ENCODE data around the gene MED31.

The MED31 gene

GRCh38 chr17:6639586-6640535 lies 11.5 kb downstream of the MED31 start (continued):
- TF ChIP-seq GLIS1 (tag by site-specific recombination; IDR thresholded peaks at IDR 0.05): peak; percentile 96
- TF ChIP-seq YY2 (tag by site-specific recombination; IDR thresholded peaks at IDR 0.05): 0 out of 2 replicates have a peak, but pooled peaks have one; percentile 32
- TF ChIP-seq ZBTB7A (tag by site-specific recombination; IDR thresholded peaks at IDR 0.05; ENCODE audit: low read depth): no peak
- TF ChIP-seq REST (tag by site-specific recombination; IDR thresholded peaks at IDR 0.05): no peak
- no peak for TF ChIP-seq ZNF513 (tag by site-specific recombination; IDR thresholded peaks at IDR 0.05)
- 0 out of 2 replicates have a peak, but pooled peaks have one; percentile 18 for TF ChIP-seq ZFP37 (tag by site-specific recombination; IDR thresholded peaks at IDR 0.05)
- peak; percentile 86 for TF ChIP-seq ZNF341 (tag by site-specific recombination; IDR thresholded peaks at IDR 0.05; ENCODE audit: low read depth)
- peak; percentile 43 for TF ChIP-seq SCRT2 (tag by site-specific recombination; IDR thresholded peaks at IDR 0.05)
- TF ChIP-seq ZNF488 (tag by site-specific recombination; IDR thresholded peaks at IDR 0.05): no peak
- TF ChIP-seq KLF17 (tag by site-specific recombination; IDR thresholded peaks at IDR 0.05): no peak
- no peak for TF ChIP-seq ZNF114 (tag by site-specific recombination; IDR thresholded peaks at IDR 0.05)
- no peak for TF ChIP-seq ZNF155 (tag by site-specific recombination; IDR thresholded peaks at IDR 0.05)

GRCh38 chr17:6639014-6639585 lies 12.3 kb downstream of the MED31 start:
- Histone ChIP-seq H3K4me1 (ENCODE audit: control insufficient read depth, insufficient read depth, low read length) (peaks cover 13% of the 10 kb centered on the region; the same call in 1 of the 2 replicates), H3K36me3 (ENCODE audit: control insufficient read depth in 2 of 2, insufficient read depth in 1 of 2, low read length in 2 of 2) (peaks cover 17 to 37% of the 10 kb centered on the region in 2 experiments), H3K4me3 (ENCODE audit: low read depth, low read length) (peak overlapping the region; percentile 94), H3K9me3 (ENCODE audit: control insufficient read depth, insufficient read depth, low read depth, low read length) (no peaks in the 10 kb centered on the region), H3K27ac (ENCODE audit: extremely low read depth, low read depth, low read length) (peak overlapping the region; percentile 63; the same call in 1 of the 2 replicates)
- POLR2A ChIA-PET: interaction anchor here (1.6 kb wide), 1 partner anchor 9 kb away, joined by 5 read pairs; no protein-coding TSS in a partner anchor
- CTCF ChIA-PET: interaction anchor here (1.5 kb wide), 1 partner anchor 365 kb away, joined by 3 read pairs; no protein-coding TSS in a partner anchor
- TF ChIP-seq SCRT2 (tag by site-specific recombination; IDR thresholded peaks at IDR 0.05): peak; percentile 61
- no peak for TF ChIP-seq ZNF10 (tag by site-specific recombination; IDR thresholded peaks at IDR 0.05)
- TF ChIP-seq ZBTB44 (tag by site-specific recombination; IDR thresholded peaks at IDR 0.05): no peak
- peak; percentile 50 for TF ChIP-seq GLIS1 (tag by site-specific recombination; IDR thresholded peaks at IDR 0.05)
- no peak for TF ChIP-seq SALL2 (tag by site-specific recombination; IDR thresholded peaks at IDR 0.05; ENCODE audit: borderline replicate concordance)
- TF ChIP-seq ZFHX2 (tag by site-specific recombination; conservative IDR thresholded peaks at IDR 0.05): peak; percentile 50
- no peak for TF ChIP-seq ZNF133 (tag by site-specific recombination; IDR thresholded peaks at IDR 0.05)
- TF ChIP-seq ATF2 (tag by site-specific recombination; IDR thresholded peaks at IDR 0.05; ENCODE audit: low read depth): no peak
- TF ChIP-seq HOXD13 (CRISPR knock-in tag; IDR thresholded peaks at IDR 0.05; ENCODE audit: borderline replicate concordance): no peak
- TF ChIP-seq SP2 (tag by site-specific recombination; IDR thresholded peaks at IDR 0.05): no peak
- TF ChIP-seq PRDM1 (tag by site-specific recombination; IDR thresholded peaks at IDR 0.05): no peak
- TF ChIP-seq ZNF596 (tag by site-specific recombination; IDR thresholded peaks at IDR 0.05): no peak

Measured in HEK293 (cell line).